ENCODE data around the gene OSBPL1A.

OSBPL1A gene

GRCh38 chr18:24230766-24231165, 166.9 kb downstream of the OSBPL1A start:
- no peak for DNase-seq (ENCODE audit: low read depth in 4 of 4, low spot score in 1 of 4)

GRCh38 chr18:24228667-24229041, 169.0 kb downstream of the OSBPL1A start:
- no peak for DNase-seq (ENCODE audit: low read depth in 4 of 4, low spot score in 1 of 4)

DNA sequence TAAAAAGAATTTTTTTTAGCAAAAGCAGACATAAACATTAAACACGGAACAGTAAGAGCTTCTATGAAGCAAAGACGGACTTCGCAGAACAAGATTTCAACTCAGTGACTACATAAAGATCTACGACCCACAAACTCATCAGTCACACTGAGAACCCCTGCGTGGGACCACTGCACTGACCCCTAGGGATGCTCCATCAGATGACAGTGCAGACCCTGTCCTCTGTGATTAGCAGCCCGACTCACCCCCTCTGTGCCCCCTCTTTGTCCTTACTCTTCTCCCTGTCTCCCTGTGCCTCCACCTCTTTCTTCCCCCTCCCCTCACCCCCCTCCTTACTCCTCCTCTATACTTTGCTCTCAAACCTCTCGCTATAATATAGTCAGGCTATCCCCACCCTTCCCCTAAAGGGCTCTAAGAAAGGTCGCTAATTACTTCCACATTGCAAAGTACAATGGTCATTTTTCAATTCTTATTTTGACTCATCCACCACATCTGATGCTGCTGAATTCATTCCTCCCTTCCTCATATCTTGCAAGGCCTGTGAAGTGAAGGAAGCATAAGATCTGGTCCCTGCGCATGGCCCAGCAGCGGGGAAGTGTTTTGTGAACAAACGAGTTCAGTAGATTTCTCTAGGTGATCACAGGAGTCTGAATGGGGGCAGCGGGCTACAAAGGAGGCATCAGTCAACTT, 169.5 kb downstream of the OSBPL1A start:
- DNase-seq (ENCODE audit: low read depth in 4 of 4, low spot score in 1 of 4): no peak

- DNase-seq (ENCODE audit: low read depth in 4 of 4, low spot score in 1 of 4): no peak
These were observed 177.3 kb downstream of the OSBPL1A start for GRCh38 chr18:24220318-24220688.

DNA sequence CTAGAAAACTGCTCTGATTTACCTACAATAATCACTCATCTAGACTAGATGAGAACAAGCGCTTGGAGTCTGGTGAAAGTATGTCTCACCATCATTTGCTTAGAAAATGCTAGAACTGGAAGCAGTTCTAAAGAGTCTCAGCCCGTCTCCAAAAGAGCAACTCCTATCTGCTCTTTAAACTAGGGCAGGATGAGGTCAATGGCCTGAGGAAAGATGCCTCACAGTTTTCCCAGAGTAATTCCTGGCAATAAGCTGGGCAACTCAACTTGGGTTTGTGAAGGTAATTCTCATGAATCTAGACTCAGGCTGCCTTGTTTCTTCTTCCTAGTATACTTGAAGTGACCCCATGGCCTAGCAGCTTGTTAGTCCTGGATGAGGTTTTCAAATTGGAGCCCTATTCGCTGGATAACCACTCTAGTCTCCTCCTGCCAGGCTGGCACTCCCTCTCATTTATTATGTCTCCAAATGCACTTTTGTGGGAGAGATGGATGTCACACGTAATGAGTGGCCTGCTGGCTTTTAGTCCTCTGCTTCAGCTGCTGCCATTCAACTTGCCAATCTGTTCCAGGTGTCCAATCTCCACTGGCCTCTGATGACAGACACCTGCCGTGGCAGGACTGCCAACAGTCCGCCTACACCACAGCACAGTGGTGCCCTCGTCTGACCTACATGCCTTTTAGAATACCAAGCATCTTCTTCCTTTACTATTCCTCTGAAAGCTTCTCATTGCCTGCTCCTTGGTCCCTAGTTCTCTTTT, 177.9 kb downstream of the OSBPL1A start:
- no peak for DNase-seq (ENCODE audit: low read depth in 4 of 4, low spot score in 1 of 4)

DNA sequence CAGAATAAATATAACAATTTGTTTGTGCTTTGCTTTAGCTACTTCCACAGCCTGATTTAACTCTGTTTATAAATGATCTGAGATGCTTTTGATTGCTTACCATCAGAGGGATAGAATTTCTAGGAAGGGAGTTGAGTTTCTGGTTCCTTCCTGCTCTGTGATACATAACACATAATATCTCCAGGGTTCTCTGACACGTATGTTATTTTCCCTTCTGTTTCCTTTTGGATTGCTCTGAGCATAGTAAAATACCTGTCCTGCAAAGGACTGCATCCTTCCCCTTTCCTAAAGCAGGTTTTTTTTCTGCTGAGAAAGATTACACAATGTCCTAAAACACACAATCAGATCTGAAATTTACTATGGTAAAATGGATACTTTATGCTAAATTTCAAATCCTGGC, 182.7 kb downstream of the OSBPL1A start:
- DNase-seq (ENCODE audit: low read depth in 4 of 4, low spot score in 1 of 4): no peak

DNA sequence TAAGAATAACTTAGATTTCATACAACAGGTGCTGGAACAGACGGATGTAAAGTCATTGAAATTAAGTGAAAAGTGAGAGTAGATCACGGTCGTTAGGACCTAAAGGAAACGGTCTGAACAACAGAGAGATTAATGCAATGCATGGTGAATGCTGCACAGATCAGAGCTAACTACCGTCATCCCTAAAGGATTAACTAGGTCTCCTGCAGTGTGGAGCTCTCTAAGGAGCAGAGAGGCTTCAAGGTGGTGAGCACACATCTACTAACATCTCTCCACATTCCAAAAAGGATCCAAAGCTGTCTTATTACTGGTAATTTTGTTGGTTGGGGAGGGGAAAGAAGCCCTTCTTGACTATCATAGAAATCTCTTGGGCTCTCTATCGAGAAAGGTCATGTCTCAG, 183.5 kb downstream of the OSBPL1A start:
- no peak for DNase-seq (ENCODE audit: low read depth in 4 of 4, low spot score in 1 of 4)

DNA sequence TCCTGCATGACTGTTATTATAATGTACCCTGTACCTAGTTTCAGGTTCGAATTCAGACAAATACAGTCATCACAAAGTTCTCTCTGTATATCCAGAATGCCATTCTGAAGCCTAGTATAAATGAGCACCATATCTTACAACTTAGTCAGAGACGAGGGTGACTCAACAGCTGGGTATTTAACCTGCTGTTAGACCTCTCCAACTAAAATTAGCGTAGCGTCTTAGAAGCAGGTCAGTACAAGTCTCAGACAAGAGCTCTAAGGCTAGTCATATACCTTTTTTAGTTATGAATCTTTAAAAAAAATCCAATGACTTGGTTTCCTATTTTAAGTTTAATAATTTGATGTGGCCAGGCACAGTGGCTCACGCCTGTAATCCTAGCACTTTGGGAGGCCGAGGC, 184.7 kb downstream of the OSBPL1A start:
- DNase-seq (ENCODE audit: low read depth in 4 of 4, low spot score in 1 of 4): no peak

- DNase-seq (ENCODE audit: low read depth in 4 of 4, low spot score in 1 of 4): no peak
These were observed 188.1 kb downstream of the OSBPL1A start for GRCh38 chr18:24209558-24209957.

- DNase-seq (ENCODE audit: low read depth in 4 of 4, low spot score in 1 of 4): no peak
These were observed 189.2 kb downstream of the OSBPL1A start for GRCh38 chr18:24208270-24209035.

DNA sequence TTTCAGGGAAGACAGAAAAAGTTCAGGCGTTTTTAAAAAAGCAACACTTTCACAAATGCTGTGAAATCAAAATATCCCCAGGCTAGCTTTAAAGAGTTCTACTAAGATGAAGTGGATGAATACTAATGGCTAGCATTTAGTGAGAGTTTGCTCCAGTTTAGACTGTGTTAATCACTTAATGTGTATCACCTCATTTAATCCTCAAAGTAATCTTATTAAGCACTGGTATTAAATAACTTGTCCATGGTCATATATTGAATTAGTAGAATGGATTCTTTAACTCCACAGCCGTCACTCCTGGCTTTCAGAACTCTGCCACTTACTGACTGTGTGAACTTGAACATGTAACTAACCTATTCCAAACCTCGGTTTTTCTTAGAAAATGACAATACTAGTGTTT, 192.7 kb downstream of the OSBPL1A start:
- no peak for DNase-seq (ENCODE audit: low read depth in 4 of 4, low spot score in 1 of 4)

- no peak for DNase-seq (ENCODE audit: low read depth in 4 of 4, low spot score in 1 of 4)
These were observed 195.6 kb downstream of the OSBPL1A start for GRCh38 chr18:24201699-24202687.

- no peak for DNase-seq (ENCODE audit: low read depth in 4 of 4, low spot score in 1 of 4)
These were observed 196.9 kb downstream of the OSBPL1A start for GRCh38 chr18:24200494-24201290.

DNA sequence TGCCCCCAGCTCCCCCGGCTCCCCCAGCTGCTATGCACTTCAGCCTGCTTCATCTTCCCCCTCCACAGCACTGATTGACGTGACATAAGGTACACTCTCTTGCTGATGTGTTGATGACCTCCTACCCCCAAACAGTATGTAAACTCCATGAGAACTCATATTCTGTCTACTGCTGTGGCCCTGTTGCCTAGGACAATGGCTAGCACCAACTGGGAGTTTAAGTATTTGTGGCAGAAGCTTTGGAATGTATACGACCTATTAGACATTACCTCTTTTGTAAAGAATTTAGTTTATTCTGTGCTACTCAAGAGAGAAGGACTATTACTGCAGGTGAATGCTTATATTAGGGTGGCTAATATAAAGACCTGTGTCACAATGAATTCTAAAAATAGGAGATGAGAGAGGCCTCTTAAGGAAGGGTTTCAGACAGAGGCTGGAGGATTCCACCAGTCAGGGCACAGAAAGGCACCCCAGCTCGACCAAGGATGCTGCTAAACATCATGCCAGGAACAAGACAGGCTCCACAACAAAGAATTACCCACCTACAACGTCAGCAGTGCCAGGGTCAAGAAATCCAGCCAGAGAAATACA, 198.2 kb downstream of the OSBPL1A start:
- no peak for DNase-seq (ENCODE audit: low read depth in 4 of 4, low spot score in 1 of 4)

- DNase-seq (ENCODE audit: low read depth in 4 of 4, low spot score in 1 of 4): no peak
These were observed 199.2 kb downstream of the OSBPL1A start for GRCh38 chr18:24198461-24198860.

DNA sequence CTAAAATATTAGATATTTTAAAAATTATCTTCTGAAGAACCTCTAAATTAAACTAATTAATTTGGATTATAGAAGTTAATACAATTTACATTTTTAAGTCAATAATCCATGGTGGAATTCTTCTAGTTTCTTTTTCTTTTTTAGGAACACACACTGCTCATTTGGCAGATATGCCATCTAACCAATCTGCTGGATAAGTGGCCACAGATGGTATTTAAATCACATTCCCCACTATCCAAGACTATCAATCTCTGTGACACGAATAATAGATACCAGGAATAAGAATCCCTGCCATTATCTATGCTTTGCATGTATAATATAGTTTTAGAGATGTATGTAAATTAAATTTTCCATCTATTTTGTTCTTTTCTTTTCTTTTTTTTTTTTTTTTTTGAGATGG, 200.2 kb downstream of the OSBPL1A start:
- no peak for DNase-seq (ENCODE audit: low read depth in 4 of 4, low spot score in 1 of 4)

DNA sequence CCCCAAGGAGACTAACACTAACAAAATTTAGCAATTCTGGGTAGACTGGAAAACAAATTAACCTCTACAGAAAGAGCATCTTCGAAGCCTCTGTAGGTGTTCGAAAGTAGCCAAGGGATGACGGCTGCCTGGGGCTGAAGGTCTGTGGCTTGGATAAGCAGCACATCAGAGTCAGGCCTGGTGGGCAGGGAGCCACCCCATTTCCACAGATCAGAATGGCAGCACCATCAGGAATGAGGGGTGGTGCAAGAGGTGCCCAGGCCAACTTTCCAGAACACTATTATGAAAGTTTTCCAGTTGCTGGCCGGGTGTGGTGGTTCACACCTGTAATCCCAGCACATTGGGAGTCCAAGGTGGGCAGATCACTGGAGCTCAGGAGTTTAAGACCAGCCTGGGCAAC, 200.9 kb downstream of the OSBPL1A start:
- DNase-seq (ENCODE audit: low read depth in 4 of 4, low spot score in 1 of 4): no peak

GRCh38 chr18:24195296-24196053, 202.1 kb downstream of the OSBPL1A start:
- no peak for DNase-seq (ENCODE audit: low read depth in 4 of 4, low spot score in 1 of 4)

DNA sequence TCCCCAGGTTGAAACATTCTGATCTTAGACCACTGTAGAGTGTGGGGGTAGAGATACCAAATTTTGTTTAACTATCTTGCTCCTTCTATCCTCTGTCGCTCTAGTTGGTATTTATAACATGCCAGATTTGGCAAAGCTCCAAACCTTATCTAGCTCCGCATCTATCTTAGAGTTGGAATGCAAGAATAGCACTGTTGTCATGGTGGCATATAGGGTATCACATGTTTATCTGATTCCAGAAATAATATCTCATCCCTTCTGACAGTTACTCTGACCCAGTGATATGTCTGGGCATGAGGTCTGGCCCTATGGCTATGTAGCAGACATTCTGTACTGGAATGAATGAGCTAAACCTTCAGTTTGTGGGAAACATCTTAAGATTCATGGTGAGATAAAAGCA, 207.0 kb downstream of the OSBPL1A start:
- no peak for DNase-seq (ENCODE audit: low read depth in 4 of 4, low spot score in 1 of 4)

Measured in stimulated activated CD4-positive, alpha-beta T cell treated with anti-CD3 and anti-CD28 coated beads, Interleukin-1b, Interleukin-23, amount 100 ng/mL, for 24 hours (primary cell).